ENCODE measurements around the gene KIF19.

KIF19 gene

DNA sequence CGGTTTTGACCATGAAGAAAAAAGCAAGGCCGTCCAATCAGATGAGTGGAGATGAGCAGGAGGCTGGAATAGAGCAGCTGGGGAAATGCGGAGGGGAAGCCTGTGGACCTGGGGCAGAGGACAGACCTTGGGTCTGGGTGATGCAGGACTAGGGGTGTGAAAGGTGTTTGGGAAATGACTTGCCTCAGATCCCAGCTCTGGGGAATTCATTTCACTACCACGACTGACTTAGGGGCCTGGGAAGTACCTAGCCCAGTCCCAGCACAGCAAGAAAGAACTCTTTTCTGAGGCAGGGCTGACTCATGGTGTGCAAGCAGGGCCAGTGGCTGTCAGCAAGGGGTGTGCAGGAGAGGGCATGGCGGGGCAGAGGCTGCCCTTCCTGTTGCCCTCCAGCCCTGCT lies 37.2 kb upstream of the KIF19 start:
- H3K4me1 ChIP-seq (ENCODE audit: insufficient read depth, low read length), result no peaks in the 10 kb centered on the region
- no peaks in the 10 kb centered on the region for H3K9me3 ChIP-seq (ENCODE audit: low read length)
- no peaks in the 10 kb centered on the region for H3K36me3 ChIP-seq (ENCODE audit: insufficient read depth, low read length)
- H3K9ac ChIP-seq (ENCODE audit: low read length), result no peak overlapping the region
- H3K27me3 ChIP-seq (ENCODE audit: control insufficient read depth in 1 of 2, insufficient read depth in 2 of 2, low read length in 2 of 2), result no peaks in the 10 kb centered on the region
- H3K4me3 ChIP-seq (ENCODE audit: low read depth in 1 of 2, low read length in 2 of 2), result no peak overlapping the region
- H3K27ac ChIP-seq (ENCODE audit: low read depth, low read length), result no peak overlapping the region

- no peaks in the 10 kb centered on the region for H3K27me3 ChIP-seq (ENCODE audit: control insufficient read depth in 1 of 2, insufficient read depth in 2 of 2, low read length in 2 of 2)
- no peak overlapping the region for H3K4me3 ChIP-seq (ENCODE audit: low read depth in 1 of 2, low read length in 2 of 2)
- H3K9me3 ChIP-seq (ENCODE audit: low read length), result no peaks in the 10 kb centered on the region
- no peak overlapping the region for H3K27ac ChIP-seq (ENCODE audit: low read depth, low read length)
- H3K4me1 ChIP-seq (ENCODE audit: insufficient read depth, low read length), result no peaks in the 10 kb centered on the region
- no peaks in the 10 kb centered on the region for H3K36me3 ChIP-seq (ENCODE audit: insufficient read depth, low read length)
- H3K9ac ChIP-seq (ENCODE audit: low read length), result no peak overlapping the region
These were observed 36.3 kb upstream of the KIF19 start for GRCh38 chr17:74289688-74290087.

DNA sequence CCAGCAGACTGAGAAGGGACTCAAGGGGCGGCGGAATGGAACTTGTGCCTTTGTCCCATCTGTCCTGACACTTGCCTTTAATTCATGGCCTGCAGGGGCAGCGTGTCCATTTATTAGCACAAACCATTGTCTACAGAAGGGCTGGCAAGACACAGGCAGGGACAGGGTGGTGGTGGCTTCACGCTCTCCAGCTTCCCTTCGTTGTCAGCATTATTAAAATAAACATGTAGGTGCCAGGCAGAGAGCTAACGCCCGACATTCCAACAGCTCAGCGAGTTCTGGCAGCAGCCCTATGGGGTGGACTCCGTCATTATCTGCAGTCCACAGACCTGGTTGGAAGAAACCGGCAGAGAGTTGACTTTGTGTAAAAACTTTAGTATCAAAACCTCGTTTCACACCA lies 35.7 kb upstream of the KIF19 start:
- Histone ChIP-seq H3K9ac (ENCODE audit: low read length) (no peak overlapping the region), H3K4me3 (ENCODE audit: low read depth in 1 of 2, low read length in 2 of 2) (no peak overlapping the region), H3K36me3 (ENCODE audit: insufficient read depth, low read length) (no peaks in the 10 kb centered on the region), H3K27me3 (ENCODE audit: control insufficient read depth in 1 of 2, insufficient read depth in 2 of 2, low read length in 2 of 2) (no peaks in the 10 kb centered on the region), H3K9me3 (ENCODE audit: low read length) (no peaks in the 10 kb centered on the region), H3K27ac (ENCODE audit: low read depth, low read length) (no peak overlapping the region), H3K4me1 (ENCODE audit: insufficient read depth, low read length) (no peaks in the 10 kb centered on the region)

GRCh38 chr17:74292495-74292894 lies 33.5 kb upstream of the KIF19 start:
- Histone ChIP-seq H3K27me3 (ENCODE audit: control insufficient read depth in 1 of 2, insufficient read depth in 2 of 2, low read length in 2 of 2) (no peaks in the 10 kb centered on the region), H3K36me3 (ENCODE audit: insufficient read depth, low read length) (no peaks in the 10 kb centered on the region), H3K4me3 (ENCODE audit: low read depth in 1 of 2, low read length in 2 of 2) (no peak overlapping the region), H3K9me3 (ENCODE audit: low read length) (no peaks in the 10 kb centered on the region), H3K9ac (ENCODE audit: low read length) (no peak overlapping the region), H3K27ac (ENCODE audit: low read depth, low read length) (no peak overlapping the region), H3K4me1 (ENCODE audit: insufficient read depth, low read length) (no peaks in the 10 kb centered on the region)

GRCh38 chr17:74295625-74296547 lies 30.1 kb upstream of the KIF19 start:
- Histone ChIP-seq H3K36me3 (ENCODE audit: insufficient read depth, low read length) (no peaks in the 10 kb centered on the region), H3K27ac (ENCODE audit: low read depth, low read length) (no peak overlapping the region), H3K9me3 (ENCODE audit: low read length) (no peaks in the 10 kb centered on the region), H3K27me3 (ENCODE audit: control insufficient read depth in 1 of 2, insufficient read depth in 2 of 2, low read length in 2 of 2) (peaks cover 0 to 5% of the 10 kb centered on the region in 2 donors), H3K4me1 (ENCODE audit: insufficient read depth, low read length) (no peaks in the 10 kb centered on the region), H3K4me3 (ENCODE audit: low read depth in 1 of 2, low read length in 2 of 2) (no peak overlapping the region), H3K9ac (ENCODE audit: low read length) (no peak overlapping the region)

GRCh38 chr17:74296548-74296936 lies 29.5 kb upstream of the KIF19 start:
- H3K9me3 ChIP-seq (ENCODE audit: low read length), result no peaks in the 10 kb centered on the region
- H3K9ac ChIP-seq (ENCODE audit: low read length), result no peak overlapping the region
- no peaks in the 10 kb centered on the region for H3K4me1 ChIP-seq (ENCODE audit: insufficient read depth, low read length)
- no peak overlapping the region for H3K27ac ChIP-seq (ENCODE audit: low read depth, low read length)
- no peaks in the 10 kb centered on the region for H3K36me3 ChIP-seq (ENCODE audit: insufficient read depth, low read length)
- H3K27me3 ChIP-seq (ENCODE audit: control insufficient read depth in 1 of 2, insufficient read depth in 2 of 2, low read length in 2 of 2), result peaks cover 0 to 6% of the 10 kb centered on the region in 2 donors
- H3K4me3 ChIP-seq (ENCODE audit: low read depth in 1 of 2, low read length in 2 of 2), result no peak overlapping the region

DNA sequence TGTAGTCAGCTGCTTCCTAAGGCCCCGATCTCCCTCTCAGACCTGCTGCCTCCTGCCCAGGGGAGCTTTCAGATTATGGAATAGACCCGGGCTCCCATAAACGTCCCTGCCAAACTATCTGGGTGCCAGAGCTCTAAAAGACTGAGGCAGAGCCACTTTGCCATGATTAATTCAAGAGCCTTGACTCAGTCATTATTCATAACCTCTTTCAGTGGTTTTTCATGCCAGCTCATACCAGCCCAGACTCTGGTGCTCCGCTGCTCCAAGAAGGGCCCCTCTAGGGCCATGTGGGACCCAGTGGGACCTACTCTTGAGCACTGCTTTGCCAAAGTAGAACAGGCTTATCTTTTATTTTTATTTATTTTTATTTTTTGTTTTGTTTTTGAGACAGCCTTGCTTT lies 28.1 kb upstream of the KIF19 start:
- Histone ChIP-seq H3K4me1 (ENCODE audit: insufficient read depth, low read length) (no peaks in the 10 kb centered on the region), H3K9ac (ENCODE audit: low read length) (no peak overlapping the region), H3K27me3 (ENCODE audit: control insufficient read depth in 1 of 2, insufficient read depth in 2 of 2, low read length in 2 of 2) (peaks cover 0 to 6% of the 10 kb centered on the region in 2 donors), H3K27ac (ENCODE audit: low read depth, low read length) (no peak overlapping the region), H3K9me3 (ENCODE audit: low read length) (no peaks in the 10 kb centered on the region), H3K36me3 (ENCODE audit: insufficient read depth, low read length) (no peaks in the 10 kb centered on the region), H3K4me3 (ENCODE audit: low read depth in 1 of 2, low read length in 2 of 2) (no peak overlapping the region)

DNA sequence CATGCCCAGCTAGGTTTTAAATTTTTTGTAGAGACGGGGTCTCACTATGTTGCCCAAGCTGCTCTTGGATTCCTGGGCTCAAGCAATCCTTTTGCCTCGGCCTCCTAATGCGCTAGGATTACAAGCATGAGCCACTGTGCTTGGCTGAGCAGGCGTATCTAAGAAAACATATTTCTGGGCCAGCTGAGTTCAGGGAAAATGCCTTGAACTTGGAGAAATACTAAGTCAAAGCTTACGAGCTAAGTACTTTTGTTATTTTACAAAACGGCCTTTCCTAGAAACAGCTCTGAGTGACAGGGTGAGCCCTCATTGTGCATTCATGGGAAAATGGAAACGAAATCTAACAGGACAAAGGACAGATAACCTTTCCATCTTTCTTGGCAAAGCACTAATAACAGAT lies 27.2 kb upstream of the KIF19 start:
- peaks cover 0 to 6% of the 10 kb centered on the region in 2 donors for H3K27me3 ChIP-seq (ENCODE audit: control insufficient read depth in 1 of 2, insufficient read depth in 2 of 2, low read length in 2 of 2)
- no peaks in the 10 kb centered on the region for H3K9me3 ChIP-seq (ENCODE audit: low read length)
- no peak overlapping the region for H3K9ac ChIP-seq (ENCODE audit: low read length)
- no peaks in the 10 kb centered on the region for H3K36me3 ChIP-seq (ENCODE audit: insufficient read depth, low read length)
- no peaks in the 10 kb centered on the region for H3K4me1 ChIP-seq (ENCODE audit: insufficient read depth, low read length)
- no peak overlapping the region for H3K27ac ChIP-seq (ENCODE audit: low read depth, low read length)
- no peak overlapping the region for H3K4me3 ChIP-seq (ENCODE audit: low read depth in 1 of 2, low read length in 2 of 2)

DNA sequence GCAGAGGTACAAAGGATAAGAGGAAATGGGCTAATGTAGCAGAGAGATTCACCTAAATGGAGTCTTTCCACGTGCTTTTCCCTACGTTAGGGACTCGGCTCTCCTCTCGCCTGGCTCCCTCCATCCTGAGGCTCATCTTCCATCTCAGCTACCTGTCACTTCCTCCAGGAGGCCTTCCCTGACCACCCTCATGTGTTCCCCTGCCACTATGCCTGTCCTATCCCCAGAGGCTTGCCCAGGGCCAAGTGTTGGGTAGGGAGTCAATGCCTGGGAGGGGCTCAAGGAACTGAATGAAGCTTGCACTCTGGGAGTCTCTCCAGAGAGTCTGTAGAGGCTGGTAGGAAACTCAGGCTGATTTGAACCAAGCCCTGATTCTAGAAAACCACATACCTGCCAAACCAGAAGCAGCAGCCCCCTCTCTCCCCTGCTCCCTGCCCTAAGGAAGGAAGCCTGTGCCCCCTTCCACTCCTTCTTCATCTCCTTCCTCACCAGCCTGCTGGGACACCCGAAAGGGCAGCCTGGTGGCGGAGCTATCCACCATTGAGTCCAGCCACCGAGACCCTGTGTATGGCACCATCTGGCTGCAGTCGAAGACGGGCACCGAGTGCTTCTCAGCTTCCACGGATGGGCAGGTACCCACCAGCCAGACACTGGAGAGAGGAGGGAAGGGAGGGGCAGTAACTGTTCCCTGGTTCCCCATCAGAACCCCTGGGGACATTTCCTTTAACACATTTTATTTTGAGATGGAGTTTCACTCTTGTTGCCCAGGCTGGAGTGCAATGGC lies 26.6 kb upstream of the KIF19 start:
- H3K27ac ChIP-seq (ENCODE audit: low read depth, low read length), result no peak overlapping the region
- H3K4me3 ChIP-seq (ENCODE audit: low read depth in 1 of 2, low read length in 2 of 2), result no peak overlapping the region
- H3K9ac ChIP-seq (ENCODE audit: low read length), result no peak overlapping the region
- no peaks in the 10 kb centered on the region for H3K9me3 ChIP-seq (ENCODE audit: low read length)
- H3K27me3 ChIP-seq (ENCODE audit: control insufficient read depth in 1 of 2, insufficient read depth in 2 of 2, low read length in 2 of 2), result peaks cover 0 to 6% of the 10 kb centered on the region in 2 donors
- no peaks in the 10 kb centered on the region for H3K36me3 ChIP-seq (ENCODE audit: insufficient read depth, low read length)
- no peaks in the 10 kb centered on the region for H3K4me1 ChIP-seq (ENCODE audit: insufficient read depth, low read length)

DNA sequence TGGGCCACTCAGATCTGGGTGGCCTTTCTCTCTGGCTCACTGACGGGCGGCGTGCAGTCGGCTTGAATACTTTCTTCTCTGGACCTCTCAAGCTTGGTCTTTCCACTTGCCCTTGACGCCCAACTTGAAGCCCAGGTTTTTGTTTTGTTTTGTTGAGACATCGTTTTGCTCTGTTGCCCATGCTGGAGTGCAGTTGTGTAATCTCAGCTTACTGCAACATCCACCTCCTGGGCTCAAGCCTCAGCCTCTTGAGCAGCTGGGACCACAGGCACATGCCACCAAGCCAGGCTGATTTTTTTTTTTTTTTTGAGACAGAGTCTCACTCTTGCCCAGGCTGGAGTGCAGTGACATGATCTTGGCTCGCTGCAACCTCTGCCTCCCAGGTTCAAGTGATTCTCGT lies 22.7 kb upstream of the KIF19 start:
- Histone ChIP-seq H3K4me1 (ENCODE audit: insufficient read depth, low read length) (no peaks in the 10 kb centered on the region), H3K27me3 (ENCODE audit: control insufficient read depth in 1 of 2, insufficient read depth in 2 of 2, low read length in 2 of 2) (peaks cover 0 to 6% of the 10 kb centered on the region in 2 donors), H3K9ac (ENCODE audit: low read length) (no peak overlapping the region), H3K36me3 (ENCODE audit: insufficient read depth, low read length) (no peaks in the 10 kb centered on the region), H3K9me3 (ENCODE audit: low read length) (no peaks in the 10 kb centered on the region), H3K27ac (ENCODE audit: low read depth, low read length) (no peak overlapping the region), H3K4me3 (ENCODE audit: low read depth in 1 of 2, low read length in 2 of 2) (no peak overlapping the region)

- Histone ChIP-seq H3K4me1 (ENCODE audit: insufficient read depth, low read length) (no peaks in the 10 kb centered on the region), H3K36me3 (ENCODE audit: insufficient read depth, low read length) (no peaks in the 10 kb centered on the region), H3K27me3 (ENCODE audit: control insufficient read depth in 1 of 2, insufficient read depth in 2 of 2, low read length in 2 of 2) (peaks cover 0 to 6% of the 10 kb centered on the region in 2 donors), H3K9me3 (ENCODE audit: low read length) (no peaks in the 10 kb centered on the region), H3K4me3 (ENCODE audit: low read depth in 1 of 2, low read length in 2 of 2) (no peak overlapping the region), H3K9ac (ENCODE audit: low read length) (no peak overlapping the region), H3K27ac (ENCODE audit: low read depth, low read length) (no peak overlapping the region)
These were observed 21.8 kb upstream of the KIF19 start for GRCh38 chr17:74304184-74304583.
